ENCODE data around the gene PTPRH.

GRCh38 chr19:55253842-55254624, 44.7 kb upstream of the PTPRH start:
- TF ChIP-seq CTCF (conservative IDR thresholded peaks at IDR 0.05): no peak
- no peak for TF ChIP-seq EZH2 (IDR thresholded peaks at IDR 0.05; ENCODE audit: low read depth)

Measured in PC-9 (cell line).